Fibroblast of skin of right quadriceps (primary cell): Measurements from ENCODE around the gene CUX1.
"Not testable (repeated sequence)": the region's sequence is repeated elsewhere in the genome, so short reads cannot be mapped to it uniquely, and the experiment has no call there.

Experiments
- DNase-seq: peaks from one replicate; pipeline ENCODE4 v3.0.0-alpha.2; 2013

The CUX1 gene

GRCh38 chr7:102051736-102052135, 234.3 kb downstream of the CUX1 start:
- not testable (repeated sequence) for DNase-seq

- no peak for DNase-seq
Measured at GRCh38 chr7:102054158-102054557, 236.7 kb downstream of the CUX1 start.

GRCh38 chr7:102055181-102055976, 238.0 kb downstream of the CUX1 start:
- DNase-seq: no peak

GRCh38 chr7:102059524-102059923, 242.1 kb downstream of the CUX1 start:
- no peak for DNase-seq

- no peak for DNase-seq
Measured at GRCh38 chr7:102061354-102061945, 244.0 kb downstream of the CUX1 start.

GRCh38 chr7:102061981-102062390, 244.6 kb downstream of the CUX1 start:
- DNase-seq: peak; percentile 30

GRCh38 chr7:102063690-102064180, 246.3 kb downstream of the CUX1 start:
- peak; percentile 64 for DNase-seq

- no peak for DNase-seq
Measured at GRCh38 chr7:102064361-102065025, 247.1 kb downstream of the CUX1 start.

- no peak for DNase-seq
Measured at GRCh38 chr7:102065226-102065625, 247.8 kb downstream of the CUX1 start.

GRCh38 chr7:102066476-102066875, 249.1 kb downstream of the CUX1 start:
- DNase-seq: no peak

GRCh38 chr7:102068846-102069245, 251.4 kb downstream of the CUX1 start:
- no peak for DNase-seq

- no peak for DNase-seq
Measured at GRCh38 chr7:102069931-102070629, 252.7 kb downstream of the CUX1 start.

GRCh38 chr7:102072003-102072402, 254.6 kb downstream of the CUX1 start:
- DNase-seq: no peak

GRCh38 chr7:102072636-102073209, 255.3 kb downstream of the CUX1 start:
- no peak for DNase-seq

GRCh38 chr7:102073931-102074880, 256.8 kb downstream of the CUX1 start:
- DNase-seq: peak; percentile 35

GRCh38 chr7:102075126-102075525, 257.7 kb downstream of the CUX1 start:
- DNase-seq: no peak

GRCh38 chr7:102075553-102076135, 258.2 kb downstream of the CUX1 start:
- no peak for DNase-seq

- DNase-seq: no peak
Measured at GRCh38 chr7:102077081-102077480, 259.7 kb downstream of the CUX1 start.

GRCh38 chr7:102079140-102080018, 262.0 kb downstream of the CUX1 start:
- DNase-seq: no peak

- DNase-seq: no peak
Measured at GRCh38 chr7:102080019-102080433, 262.6 kb downstream of the CUX1 start.
